K562 (cell line): Measurements from ENCODE around the gene RTP3. TPM values are rescaled to one million over a fixed set of nuclear protein-coding genes. Genes with fewer than 3 reads are reported as not detected.

Source experiments
- ATAC-seq: fragments of 200-7000 bp; cut with Tn5 transposase; 3 replicates; pipeline ENCODE4 v1.9.1; 2020; ENCODE audit warnings: moderate library complexity
- BruUV-seq: library from RNA; stranded (reverse); fragments of 400-500 nt; replicated peaks from 2 replicates; lab custom pipeline; 2021; lab: Mats Ljungman, UMichigan
- CTCF ChIA-PET: fragments of 300-600 bp; formaldehyde crosslinking; extraction: SDS; loops from one replicate; lab custom pipeline; 2021; ENCODE audit warnings: low intra/inter-chr PET ratio; lab: Yijun Ruan, JAX
- POLR2A ChIA-PET: fragments of 300-600, 350-650 bp; sonication (Branson Sonifier 250); formaldehyde crosslinking; extraction: SDS; loops from one replicate; lab custom pipeline; 2021; ENCODE audit warnings: antibody characterized with exemption, inconsistent platforms; lab: Yijun Ruan, JAX
- DNase-seq, 4 experiments: peaks; one replicate each; pipeline versions ENCODE4 v3.0.0 to v3.0.0-alpha.2; 2011 to 2018; ENCODE audit warnings: low spot score in 3 of 4, mixed read lengths in 3 of 4; ENCODE audit errors: extremely low read depth in 1 of 4
- FAIRE-seq: peaks from 2 replicates; lab custom pipeline; 2011; peaks lifted over from hg19 to GRCh38; lab: Jason Lieb, UNC
- H2AFZ ChIP-seq: 2 replicates; pipeline ENCODE4 v1.6.0; 2011; ENCODE audit warnings: low read depth, low read length, control low read depth, inconsistent platforms
- H3K27ac ChIP-seq: fragments of 200-600 bp; 3 replicates; pipeline ENCODE4 v1.8.0; 2011; ENCODE audit warnings: low read depth, mild to moderate bottlenecking, control low read depth, inconsistent platforms, low read length, moderate library complexity, mixed read lengths; ENCODE audit errors: extremely low read depth
- H3K27me3 ChIP-seq, 2 experiments: fragments of 300-600 bp in 1 of 2; 2 replicates in 1 of 2; 3 replicates in 1 of 2; pipeline versions ENCODE4 v1.6.0 to v1.8.0; 2011; ENCODE audit warnings: inconsistent platforms in 2 of 2, low read length in 2 of 2, mild to moderate bottlenecking in 1 of 2, mixed read lengths in 1 of 2, moderate library complexity in 1 of 2; ENCODE audit not compliant: control insufficient read depth in 2 of 2, insufficient read depth in 2 of 2
- H3K36me3 ChIP-seq: fragments of 300-600 bp; 3 replicates; pipeline ENCODE4 v1.8.0; 2011; ENCODE audit warnings: mild to moderate bottlenecking, low read length, inconsistent platforms; ENCODE audit not compliant: control insufficient read depth, insufficient read depth
- H3K4me1 ChIP-seq, 2 experiments: fragments of 200-600 bp in 1 of 2; replicated peaks in 1 of 2; 2 replicates in 1 of 2; 3 replicates in 1 of 2; pipeline versions ENCODE4 v1.5.1 to v1.8.0; 2011; ENCODE audit warnings: inconsistent platforms in 2 of 2, low read length in 2 of 2, mild to moderate bottlenecking in 1 of 2, mixed read lengths in 1 of 2, moderate library complexity in 1 of 2; ENCODE audit not compliant: control insufficient read depth in 2 of 2, insufficient read depth in 2 of 2
- H3K4me2 ChIP-seq: 2 replicates; pipeline ENCODE4 v1.6.1; 2011; ENCODE audit warnings: low read length, control low read depth, inconsistent platforms, mixed read lengths; ENCODE audit not compliant: insufficient read depth
- H3K4me3 ChIP-seq: fragments of 200-600 bp; sonication (generic), shearing (Covaris generic); 2 replicates; pipeline ENCODE4 v1.5.1; 2016; ENCODE audit warnings: control low read depth, inconsistent platforms
- H3K79me2 ChIP-seq: fragments of 200-600 bp; 3 replicates; pipeline ENCODE4 v1.8.0; 2011; ENCODE audit warnings: low read length, inconsistent platforms; ENCODE audit not compliant: control insufficient read depth, insufficient read depth
- H3K9ac ChIP-seq, 2 experiments: 2 replicates each; pipeline versions ENCODE4 v1.6.0 to v1.6.1; 2011; ENCODE audit warnings: low read depth in 2 of 2, low read length in 2 of 2, control low read depth in 1 of 2, inconsistent platforms in 1 of 2, mild to moderate bottlenecking in 1 of 2, mixed read lengths in 1 of 2; ENCODE audit not compliant: insufficient read depth in 1 of 2
- H3K9me1 ChIP-seq: one replicate; pipeline ENCODE4 v1.6.0; 2011; ENCODE audit warnings: inconsistent platforms, mild to moderate bottlenecking, low read length, moderate library complexity; ENCODE audit not compliant: control insufficient read depth, insufficient read depth
- H3K9me3 ChIP-seq: replicated peaks from 2 replicates; pipeline ENCODE4 v1.5.1; 2011; ENCODE audit warnings: low read depth, low read length, inconsistent platforms; ENCODE audit not compliant: control insufficient read depth, insufficient read depth
- H4K20me1 ChIP-seq: replicated peaks from 2 replicates; pipeline ENCODE4 v1.6.1; 2011; ENCODE audit warnings: low read length, inconsistent platforms, mixed read lengths; ENCODE audit not compliant: control insufficient read depth, insufficient read depth
- CBX1 ChIP-seq: sonication (generic); IDR thresholded peaks from 2 replicates; pipeline ENCODE4 v1.6.1; 2016; ENCODE audit warnings: antibody characterized with exemption, low read depth, mild to moderate bottlenecking
- CREB3L1 ChIP-seq: fragments of 450-650 bp; IDR thresholded peaks from 2 replicates; pipeline ENCODE4 v1.6.1; 2014; ENCODE audit warnings: low read depth, mild to moderate bottlenecking, moderate library complexity, borderline replicate concordance
- MCM3 ChIP-seq: fragments of 450-650 bp; IDR thresholded peaks from 2 replicates; pipeline ENCODE4 v1.6.1; 2016
- RBM25 ChIP-seq: fragments of 200-400 bp; formaldehyde crosslinking; IDR thresholded peaks from 2 replicates; pipeline ENCODE4 v1.6.1; 2018; ENCODE audit warnings: low read length, low read depth, moderate library complexity; ENCODE audit not compliant: severe bottlenecking
- SNRNP70 ChIP-seq: fragments of 200-400 bp; formaldehyde crosslinking; optimal IDR thresholded peaks from 2 replicates; pipeline ENCODE3; 2017; ENCODE audit warnings: low read depth, low read length
- STAG1 ChIP-seq: sonication (generic); formaldehyde crosslinking; IDR thresholded peaks from 2 replicates; pipeline ENCODE4 v1.5.0; 2020; ENCODE audit warnings: missing genetic modification reagents, borderline replicate concordance
- ZNF217 ChIP-seq: sonication (generic); formaldehyde crosslinking; IDR thresholded peaks from 2 replicates; pipeline ENCODE4 v1.8.0; 2022; ENCODE audit warnings: mild to moderate bottlenecking, missing genetic modification reagents
- ZNF239 ChIP-seq: fragments of 250-450 bp; sonication (Bioruptor Pico); IDR thresholded peaks from 2 replicates; pipeline ENCODE4 v1.4.0; 2020; ENCODE audit warnings: mild to moderate bottlenecking
- ZNF253 ChIP-seq: fragments of 250-450 bp; sonication (Bioruptor Pico); conservative IDR thresholded peaks from 2 replicates; pipeline ENCODE4 v1.6.1; 2021; ENCODE audit warnings: mild to moderate bottlenecking
- whole genome bisulfite sequencing: fragments of 100-300 bp; shearing (Covaris generic); methylation state at CpG from one replicate; pipeline ENCODE4 v1.1.6; 2016; ENCODE audit warnings: low coverage, mixed read lengths; ENCODE audit not compliant: insufficient coverage; ENCODE audit errors: missing lambda C conversion rate; 5-methylcytosine and 5-hydroxymethylcytosine counted together
- in situ Hi-C: fragments of 300-500 bp; cut with MboI; formaldehyde crosslinking; loops from 4 replicates; pipeline ENCODE4 v1.15.0; 2018; ENCODE audit warnings: inconsistent platforms, mixed read lengths
- intact Hi-C: fragments of 100-400 bp; cut with micrococcal nuclease; formaldehyde crosslinking; loops from 2 replicates; pipeline ENCODE4 v1.14.2; 2022
- polyA plus RNA-seq, 8 experiments: library from polyadenylated mRNA; depleted of rRNA in 4 of 8; stranded (reverse) in 5 of 8; unstranded in 3 of 8; fragments of >200 nt; fragmentation: Nextera tagmentation in 2 of 8; fragmentation: Illumina TruSeq in 1 of 8; extraction: Ambion mirVana in 2 of 8; extraction: Trizol in 1 of 8; gene quantifications; 2 replicates each; pipeline versions ENCODE4 v1.2.1 to v1.2.3, GENCODE V29; 2011 to 2014; ENCODE audit warnings: inconsistent platforms in 1 of 8, missing spikeins in 1 of 8
- total RNA-seq, 7 experiments: library from RNA; depleted of rRNA in 6 of 7; stranded (reverse); fragments of >200 nt in 6 of 7; fragmentation: Illumina TruSeq in 2 of 7; extraction: Trizol in 2 of 7; gene quantifications; 2 replicates each; pipeline versions ENCODE4 v1.2.1 to v1.2.3, GENCODE V29; 2011 to 2021; ENCODE audit warnings: low replicate concordance in 1 of 7
- TF ChIP-seq, protein P1 (sequence below): fragments of 450-650 bp; IDR thresholded peaks from 2 replicates; pipeline ENCODE4 v1.6.1; 2016; ENCODE audit warnings: low read depth

Gene RTP3
- total and polyA plus RNA-seq, 9 of the 15 experiments (the other 6 are each of a cell fraction or from before 2014, with no cell fraction given), result not detected

DNA sequence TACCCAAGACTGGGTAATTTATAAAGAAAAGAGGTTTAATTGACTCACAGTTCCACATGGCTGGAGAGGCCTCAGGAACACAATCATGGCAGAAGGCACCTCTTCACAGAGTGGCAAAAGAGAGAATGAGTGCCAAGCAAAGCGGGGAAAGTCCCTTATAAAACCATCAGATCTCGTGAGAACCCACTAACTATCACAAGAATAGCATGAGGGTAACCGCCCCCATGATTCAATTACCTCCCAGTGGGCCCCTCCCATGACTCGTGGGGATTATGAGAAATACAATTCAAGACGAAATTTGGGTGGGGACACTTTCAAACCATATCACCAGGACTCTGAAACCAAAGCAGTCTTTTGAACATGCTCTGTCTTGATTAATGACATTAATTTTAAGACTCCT lies 7.0 kb downstream of the RTP3 start (continued):
- TF ChIP-seq RBM25 (peak; percentile 6), CBX1 (no peak)

DNA sequence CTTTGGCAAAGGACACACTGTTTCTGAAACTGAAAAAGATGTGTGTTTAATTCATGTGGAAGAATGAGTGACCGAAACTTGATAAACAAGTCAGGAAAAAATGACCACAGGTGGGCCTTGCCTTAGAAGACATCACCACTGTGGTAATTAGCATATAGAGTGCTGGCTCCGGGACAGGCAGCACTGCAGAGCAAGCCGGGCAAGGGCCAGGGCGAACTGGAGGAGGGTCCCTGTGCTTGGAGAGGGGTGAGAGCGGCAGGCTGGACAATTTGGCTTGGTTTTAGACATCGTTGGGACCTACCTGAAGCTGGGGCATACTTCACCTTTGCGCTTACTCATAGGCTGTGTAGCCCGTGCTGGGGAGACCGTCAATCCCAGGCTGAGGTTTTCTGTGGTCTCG lies 8.2 kb downstream of the RTP3 start:
- FAIRE-seq, result no peak
- 71% methylated on average over 10 of the region's 10 CpGs for WGBS
- Histone ChIP-seq H3K79me2 (no peaks in the 10 kb centered on the region), H3K4me2 (no peak overlapping the region), H2AFZ (peak overlapping the region; percentile 42), H3K9me1 (no peaks in the 10 kb centered on the region), H3K36me3 (no peaks in the 10 kb centered on the region), H3K27ac (no peak overlapping the region), H4K20me1 (no peaks in the 10 kb centered on the region), H3K4me3 (no peak overlapping the region), H3K27me3 (no peaks in the 10 kb centered on the region; a peak in 1 of 5 replicates), H3K4me1 (peaks cover 43 to 71% of the 10 kb centered on the region in 2 experiments), H3K9me3 (no peaks in the 10 kb centered on the region), H3K9ac (0 out of 4 replicates have a peak overlapping the region, but pooled peaks of 1 of the 2 experiments have one; percentile 0)
- ChIA-PET POLR2A (interaction anchor here (0.8 to 1.1 kb wide), 2 partner anchors 9 to 36 kb away, joined by 3 to 4 read pairs; no protein-coding TSS in a partner anchor), CTCF (no interaction called here)
- in situ Hi-C loops (no loop called here), intact Hi-C loops (no loop called here)
- DNase-seq, result no peak
- TF ChIP-seq MCM3, result no peak
- TF ChIP-seq ZNF253 (CRISPR knock-in tag), result no peak
- TF ChIP-seq STAG1, result no peak
- TF ChIP-seq, protein P1, sequence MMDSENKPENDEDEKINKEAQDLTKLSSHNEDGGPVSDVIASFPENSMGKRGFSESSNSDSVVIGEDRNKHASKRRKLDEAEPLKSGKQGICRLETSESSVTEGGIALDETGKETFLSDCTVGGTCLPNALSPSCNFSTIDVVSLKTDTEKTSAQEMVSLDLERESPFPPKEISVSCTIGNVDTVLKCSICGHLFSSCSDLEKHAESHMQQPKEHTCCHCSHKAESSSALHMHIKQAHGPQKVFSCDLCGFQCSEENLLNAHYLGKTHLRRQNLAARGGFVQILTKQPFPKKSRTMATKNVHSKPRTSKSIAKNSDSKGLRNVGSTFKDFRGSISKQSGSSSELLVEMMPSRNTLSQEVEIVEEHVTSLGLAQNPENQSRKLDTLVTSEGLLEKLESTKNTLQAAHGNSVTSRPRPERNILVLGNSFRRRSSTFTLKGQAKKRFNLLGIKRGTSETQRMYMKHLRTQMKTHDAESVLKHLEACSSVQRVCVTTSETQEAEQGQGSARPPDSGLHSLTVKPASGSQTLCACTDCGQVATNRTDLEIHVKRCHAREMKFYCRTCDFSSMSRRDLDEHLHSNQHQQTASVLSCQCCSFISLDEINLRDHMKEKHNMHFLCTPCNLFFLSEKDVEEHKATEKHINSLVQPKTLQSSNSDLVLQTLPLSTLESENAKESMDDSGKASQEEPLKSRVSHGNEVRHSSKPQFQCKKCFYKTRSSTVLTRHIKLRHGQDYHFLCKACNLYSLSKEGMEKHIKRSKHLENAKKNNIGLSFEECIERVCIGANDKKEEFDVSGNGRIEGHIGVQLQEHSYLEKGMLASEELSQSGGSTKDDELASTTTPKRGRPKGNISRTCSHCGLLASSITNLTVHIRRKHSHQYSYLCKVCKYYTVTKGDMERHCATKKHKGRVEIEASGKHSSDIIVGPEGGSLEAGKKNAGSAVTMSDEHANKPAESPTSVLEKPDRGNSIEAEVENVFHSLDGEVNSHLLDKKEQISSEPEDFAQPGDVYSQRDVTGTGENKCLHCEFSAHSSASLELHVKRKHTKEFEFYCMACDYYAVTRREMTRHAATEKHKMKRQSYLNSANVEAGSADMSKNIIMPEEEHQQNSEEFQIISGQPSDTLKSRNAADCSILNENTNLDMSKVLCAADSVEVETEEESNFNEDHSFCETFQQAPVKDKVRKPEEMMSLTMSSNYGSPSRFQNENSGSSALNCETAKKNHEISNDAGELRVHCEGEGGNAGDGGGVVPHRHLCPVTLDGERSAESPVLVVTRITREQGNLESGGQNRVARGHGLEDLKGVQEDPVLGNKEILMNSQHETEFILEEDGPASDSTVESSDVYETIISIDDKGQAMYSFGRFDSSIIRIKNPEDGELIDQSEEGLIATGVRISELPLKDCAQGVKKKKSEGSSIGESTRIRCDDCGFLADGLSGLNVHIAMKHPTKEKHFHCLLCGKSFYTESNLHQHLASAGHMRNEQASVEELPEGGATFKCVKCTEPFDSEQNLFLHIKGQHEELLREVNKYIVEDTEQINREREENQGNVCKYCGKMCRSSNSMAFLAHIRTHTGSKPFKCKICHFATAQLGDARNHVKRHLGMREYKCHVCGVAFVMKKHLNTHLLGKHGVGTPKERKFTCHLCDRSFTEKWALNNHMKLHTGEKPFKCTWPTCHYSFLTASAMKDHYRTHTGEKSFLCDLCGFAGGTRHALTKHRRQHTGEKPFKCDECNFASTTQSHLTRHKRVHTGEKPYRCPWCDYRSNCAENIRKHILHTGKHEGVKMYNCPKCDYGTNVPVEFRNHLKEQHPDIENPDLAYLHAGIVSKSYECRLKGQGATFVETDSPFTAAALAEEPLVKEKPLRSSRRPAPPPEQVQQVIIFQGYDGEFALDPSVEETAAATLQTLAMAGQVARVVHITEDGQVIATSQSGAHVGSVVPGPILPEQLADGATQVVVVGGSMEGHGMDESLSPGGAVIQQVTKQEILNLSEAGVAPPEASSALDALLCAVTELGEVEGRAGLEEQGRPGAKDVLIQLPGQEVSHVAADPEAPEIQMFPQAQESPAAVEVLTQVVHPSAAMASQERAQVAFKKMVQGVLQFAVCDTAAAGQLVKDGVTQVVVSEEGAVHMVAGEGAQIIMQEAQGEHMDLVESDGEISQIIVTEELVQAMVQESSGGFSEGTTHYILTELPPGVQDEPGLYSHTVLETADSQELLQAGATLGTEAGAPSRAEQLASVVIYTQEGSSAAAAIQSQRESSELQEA, result no peak
- TF ChIP-seq ZNF217 (CRISPR knock-in tag), result no peak
- TF ChIP-seq SNRNP70, result no peak
- TF ChIP-seq CREB3L1, result no peak
- no peak for TF ChIP-seq ZNF239 (CRISPR knock-in tag)
- no TSS peak for BruUV-seq
- no peak for ATAC-seq
